HL-60 (cell line): ENCODE measurements around the gene IDH3B.
"Not testable (repeated sequence)": the region's sequence is repeated elsewhere in the genome, so short reads cannot be mapped to it uniquely, and the experiment has no call there.

Experiments
- DNase-seq, 2 experiments: peaks; one replicate each; pipeline ENCODE4 v3.0.0-alpha.2; 2010 to 2020; ENCODE audit warnings: low read depth in 1 of 2, low spot score in 1 of 2
- H3K27ac ChIP-seq: fragments of 250-450 bp; sonication (Bioruptor Pico); replicated peaks from 2 replicates; pipeline ENCODE4 v1.5.1; 2020; ENCODE audit warnings: mild to moderate bottlenecking, moderate library complexity
- H3K27me3 ChIP-seq: fragments of 250-450 bp; sonication (Bioruptor Pico); 2 replicates; pipeline ENCODE4 v1.5.1; 2021; ENCODE audit warnings: mild to moderate bottlenecking, moderate library complexity; ENCODE audit not compliant: insufficient read depth, poor library complexity, severe bottlenecking
- H3K4me3 ChIP-seq: replicated peaks from 2 replicates; pipeline ENCODE4 v1.5.1; 2011; ENCODE audit warnings: mild to moderate bottlenecking, control low read depth, low read length; ENCODE audit not compliant: insufficient read depth
- GABPA ChIP-seq: IDR thresholded peaks from 2 replicates; pipeline ENCODE4 v1.6.1; 2012; ENCODE audit warnings: low read depth
- POLR2AphosphoS5 ChIP-seq: IDR thresholded peaks from 2 replicates; pipeline ENCODE4 v1.6.1; 2012; ENCODE audit warnings: low read depth
- SPI1 ChIP-seq: IDR thresholded peaks from 2 replicates; pipeline ENCODE4 v1.6.1; 2012; ENCODE audit warnings: low read depth, mild to moderate bottlenecking, borderline replicate concordance
- TF ChIP-seq, protein P1 (sequence below): IDR thresholded peaks from one replicate; pipeline ENCODE4 v1.5.1; 2011; ENCODE audit warnings: low read length, control low read depth, inconsistent platforms; ENCODE audit not compliant: insufficient read depth
- TF ChIP-seq, protein P2 (sequence below): IDR thresholded peaks from 2 replicates; pipeline ENCODE4 v1.6.1; 2012; ENCODE audit warnings: low read depth; ENCODE audit not compliant: insufficient replicate concordance

Gene IDH3B

GRCh38 chr20:2698186-2698817, 34.3 kb upstream of the IDH3B start:
- no peak overlapping the region for H3K27ac ChIP-seq
- peaks cover 57% of the 10 kb centered on the region for H3K27me3 ChIP-seq
- H3K4me3 ChIP-seq: no peak overlapping the region
- DNase-seq: no peak
- no peak for TF ChIP-seq POLR2AphosphoS5
- TF ChIP-seq SPI1: no peak
- TF ChIP-seq, protein P1, sequence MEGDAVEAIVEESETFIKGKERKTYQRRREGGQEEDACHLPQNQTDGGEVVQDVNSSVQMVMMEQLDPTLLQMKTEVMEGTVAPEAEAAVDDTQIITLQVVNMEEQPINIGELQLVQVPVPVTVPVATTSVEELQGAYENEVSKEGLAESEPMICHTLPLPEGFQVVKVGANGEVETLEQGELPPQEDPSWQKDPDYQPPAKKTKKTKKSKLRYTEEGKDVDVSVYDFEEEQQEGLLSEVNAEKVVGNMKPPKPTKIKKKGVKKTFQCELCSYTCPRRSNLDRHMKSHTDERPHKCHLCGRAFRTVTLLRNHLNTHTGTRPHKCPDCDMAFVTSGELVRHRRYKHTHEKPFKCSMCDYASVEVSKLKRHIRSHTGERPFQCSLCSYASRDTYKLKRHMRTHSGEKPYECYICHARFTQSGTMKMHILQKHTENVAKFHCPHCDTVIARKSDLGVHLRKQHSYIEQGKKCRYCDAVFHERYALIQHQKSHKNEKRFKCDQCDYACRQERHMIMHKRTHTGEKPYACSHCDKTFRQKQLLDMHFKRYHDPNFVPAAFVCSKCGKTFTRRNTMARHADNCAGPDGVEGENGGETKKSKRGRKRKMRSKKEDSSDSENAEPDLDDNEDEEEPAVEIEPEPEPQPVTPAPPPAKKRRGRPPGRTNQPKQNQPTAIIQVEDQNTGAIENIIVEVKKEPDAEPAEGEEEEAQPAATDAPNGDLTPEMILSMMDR: no peak
- TF ChIP-seq, protein P2, sequence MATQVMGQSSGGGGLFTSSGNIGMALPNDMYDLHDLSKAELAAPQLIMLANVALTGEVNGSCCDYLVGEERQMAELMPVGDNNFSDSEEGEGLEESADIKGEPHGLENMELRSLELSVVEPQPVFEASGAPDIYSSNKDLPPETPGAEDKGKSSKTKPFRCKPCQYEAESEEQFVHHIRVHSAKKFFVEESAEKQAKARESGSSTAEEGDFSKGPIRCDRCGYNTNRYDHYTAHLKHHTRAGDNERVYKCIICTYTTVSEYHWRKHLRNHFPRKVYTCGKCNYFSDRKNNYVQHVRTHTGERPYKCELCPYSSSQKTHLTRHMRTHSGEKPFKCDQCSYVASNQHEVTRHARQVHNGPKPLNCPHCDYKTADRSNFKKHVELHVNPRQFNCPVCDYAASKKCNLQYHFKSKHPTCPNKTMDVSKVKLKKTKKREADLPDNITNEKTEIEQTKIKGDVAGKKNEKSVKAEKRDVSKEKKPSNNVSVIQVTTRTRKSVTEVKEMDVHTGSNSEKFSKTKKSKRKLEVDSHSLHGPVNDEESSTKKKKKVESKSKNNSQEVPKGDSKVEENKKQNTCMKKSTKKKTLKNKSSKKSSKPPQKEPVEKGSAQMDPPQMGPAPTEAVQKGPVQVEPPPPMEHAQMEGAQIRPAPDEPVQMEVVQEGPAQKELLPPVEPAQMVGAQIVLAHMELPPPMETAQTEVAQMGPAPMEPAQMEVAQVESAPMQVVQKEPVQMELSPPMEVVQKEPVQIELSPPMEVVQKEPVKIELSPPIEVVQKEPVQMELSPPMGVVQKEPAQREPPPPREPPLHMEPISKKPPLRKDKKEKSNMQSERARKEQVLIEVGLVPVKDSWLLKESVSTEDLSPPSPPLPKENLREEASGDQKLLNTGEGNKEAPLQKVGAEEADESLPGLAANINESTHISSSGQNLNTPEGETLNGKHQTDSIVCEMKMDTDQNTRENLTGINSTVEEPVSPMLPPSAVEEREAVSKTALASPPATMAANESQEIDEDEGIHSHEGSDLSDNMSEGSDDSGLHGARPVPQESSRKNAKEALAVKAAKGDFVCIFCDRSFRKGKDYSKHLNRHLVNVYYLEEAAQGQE: no peak
- no peak for TF ChIP-seq GABPA

DNA sequence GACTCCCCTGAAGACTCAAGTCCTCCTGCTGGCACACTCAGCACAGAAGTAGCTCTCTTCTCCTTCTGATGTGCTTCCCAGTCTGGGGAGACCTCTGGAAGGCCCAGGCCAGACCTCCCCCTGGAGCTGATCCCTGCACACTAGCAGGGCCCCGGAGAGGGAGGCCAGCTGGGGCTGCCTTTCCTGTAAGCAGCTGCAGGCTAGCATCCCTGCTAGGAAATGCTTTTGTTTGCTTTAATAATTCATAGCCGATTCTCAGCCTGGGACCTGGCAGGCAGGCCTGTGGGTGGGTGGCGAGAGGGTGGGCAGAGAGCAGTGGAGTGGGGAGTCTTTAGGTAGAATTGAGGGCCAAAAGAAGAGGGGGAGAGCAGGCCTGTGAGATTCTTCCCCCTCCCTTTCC, 33.8 kb upstream of the IDH3B start:
- Histone ChIP-seq H3K27me3 (peaks cover 57% of the 10 kb centered on the region), H3K27ac (no peak overlapping the region), H3K4me3 (no peak overlapping the region)
- TF ChIP-seq GABPA: no peak
- TF ChIP-seq, protein P2: no peak
- TF ChIP-seq SPI1: no peak
- TF ChIP-seq, protein P1: no peak
- no peak for TF ChIP-seq POLR2AphosphoS5
- DNase-seq: no peak

- TF ChIP-seq, protein P1: no peak
- no peak for TF ChIP-seq GABPA
- no peak for TF ChIP-seq SPI1
- TF ChIP-seq, protein P2: no peak
- TF ChIP-seq POLR2AphosphoS5: no peak
- DNase-seq: no peak
- no peak overlapping the region for H3K27ac ChIP-seq
- H3K27me3 ChIP-seq: peaks cover 62% of the 10 kb centered on the region
- H3K4me3 ChIP-seq: no peak overlapping the region
These were observed 32.6 kb upstream of the IDH3B start for GRCh38 chr20:2696646-2697045.

GRCh38 chr20:2695984-2696525, 32.0 kb upstream of the IDH3B start:
- H3K27ac ChIP-seq, H3K4me3 ChIP-seq, DNase-seq: not testable (repeated sequence)
- H3K27me3 ChIP-seq: peaks cover 61% of the 10 kb centered on the region
